Loucy (cell line): ENCODE data around the gene DVL3.

ENCODE experiments used
- EZH2phosphoT487 ChIP-seq: fragments of 200-600 bp; IDR thresholded peaks from 2 replicates; pipeline ENCODE4 v1.6.1; 2018; ENCODE audit warnings: antibody characterized with exemption, mild to moderate bottlenecking, moderate library complexity, borderline replicate concordance
- TF ChIP-seq, protein P1 (sequence below): fragments of 200-600 bp; sonication (generic); conservative IDR thresholded peaks from 2 replicates; pipeline ENCODE4 v1.5.1; 2014; ENCODE audit warnings: mild to moderate bottlenecking, antibody characterized with exemption, low read length

DNA sequence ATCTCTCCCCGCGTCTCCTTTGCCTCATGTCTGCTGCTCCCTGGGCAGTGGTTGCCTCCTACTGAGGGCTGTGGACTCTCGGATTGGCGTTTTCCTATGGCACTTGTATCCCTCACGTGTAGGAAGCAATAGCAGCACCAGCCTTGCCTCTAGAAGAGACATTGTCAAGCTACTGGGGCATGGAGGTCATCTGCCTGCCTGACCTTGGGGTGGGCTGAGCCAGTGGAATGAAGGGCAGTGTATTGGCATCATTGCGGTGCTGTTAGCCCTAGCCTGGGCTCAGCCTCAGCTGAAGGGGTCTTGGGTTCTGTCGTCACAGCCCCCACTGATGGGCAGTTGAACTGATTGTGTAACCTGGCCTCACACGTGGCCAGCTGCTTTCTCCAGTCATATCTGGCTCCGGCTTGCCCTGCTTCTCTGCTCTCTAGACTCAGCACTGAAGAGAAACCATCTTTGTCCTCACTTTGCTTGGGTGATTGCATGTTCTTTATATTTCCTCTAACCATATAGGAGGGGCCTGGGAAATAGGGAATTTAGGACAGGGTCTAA is 38.9 kb downstream of the DVL3 start:
- TF ChIP-seq, protein P1, sequence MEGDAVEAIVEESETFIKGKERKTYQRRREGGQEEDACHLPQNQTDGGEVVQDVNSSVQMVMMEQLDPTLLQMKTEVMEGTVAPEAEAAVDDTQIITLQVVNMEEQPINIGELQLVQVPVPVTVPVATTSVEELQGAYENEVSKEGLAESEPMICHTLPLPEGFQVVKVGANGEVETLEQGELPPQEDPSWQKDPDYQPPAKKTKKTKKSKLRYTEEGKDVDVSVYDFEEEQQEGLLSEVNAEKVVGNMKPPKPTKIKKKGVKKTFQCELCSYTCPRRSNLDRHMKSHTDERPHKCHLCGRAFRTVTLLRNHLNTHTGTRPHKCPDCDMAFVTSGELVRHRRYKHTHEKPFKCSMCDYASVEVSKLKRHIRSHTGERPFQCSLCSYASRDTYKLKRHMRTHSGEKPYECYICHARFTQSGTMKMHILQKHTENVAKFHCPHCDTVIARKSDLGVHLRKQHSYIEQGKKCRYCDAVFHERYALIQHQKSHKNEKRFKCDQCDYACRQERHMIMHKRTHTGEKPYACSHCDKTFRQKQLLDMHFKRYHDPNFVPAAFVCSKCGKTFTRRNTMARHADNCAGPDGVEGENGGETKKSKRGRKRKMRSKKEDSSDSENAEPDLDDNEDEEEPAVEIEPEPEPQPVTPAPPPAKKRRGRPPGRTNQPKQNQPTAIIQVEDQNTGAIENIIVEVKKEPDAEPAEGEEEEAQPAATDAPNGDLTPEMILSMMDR, result no peak
- no peak for TF ChIP-seq EZH2phosphoT487
